GM18508 (cell line): Measurements from ENCODE around the gene GNB5.

Source experiments
- ATAC-seq: cut with Tn5 transposase; IDR thresholded peaks from one replicate; pipeline ENCODE4 v1.9.1; 2021; ENCODE audit warnings: moderate number of reproducible peaks; ENCODE audit not compliant: insufficient read depth, unreplicated experiment

The GNB5 gene

GRCh38 chr15:52117549-52117948 is 73.6 kb downstream of the GNB5 start:
- no peak for ATAC-seq

- no peak for ATAC-seq
These were observed 75.4 kb downstream of the GNB5 start for GRCh38 chr15:52115598-52116427.

- no peak for ATAC-seq
These were observed 76.7 kb downstream of the GNB5 start for GRCh38 chr15:52114261-52115055.

- ATAC-seq = no peak
These were observed 77.5 kb downstream of the GNB5 start for GRCh38 chr15:52113708-52114107.

- ATAC-seq = no peak
These were observed 78.0 kb downstream of the GNB5 start for GRCh38 chr15:52113235-52113634.

GRCh38 chr15:52112203-52112750 is 78.9 kb downstream of the GNB5 start:
- ATAC-seq = no peak

- no peak for ATAC-seq
These were observed 79.5 kb downstream of the GNB5 start for GRCh38 chr15:52111517-52112202.

- ATAC-seq = no peak
These were observed 81.4 kb downstream of the GNB5 start for GRCh38 chr15:52109559-52110451.

GRCh38 chr15:52107238-52107637 is 84.0 kb downstream of the GNB5 start:
- no peak for ATAC-seq

GRCh38 chr15:52106641-52107040 is 84.6 kb downstream of the GNB5 start:
- ATAC-seq = no peak

GRCh38 chr15:52105846-52106245 is 85.3 kb downstream of the GNB5 start:
- ATAC-seq = no peak

- no peak for ATAC-seq
These were observed 86.6 kb downstream of the GNB5 start for GRCh38 chr15:52104532-52105004.

GRCh38 chr15:52103217-52104207 is 87.7 kb downstream of the GNB5 start:
- ATAC-seq = no peak

- no peak for ATAC-seq
These were observed 88.7 kb downstream of the GNB5 start for GRCh38 chr15:52102463-52102862.

- no peak for ATAC-seq
These were observed 89.5 kb downstream of the GNB5 start for GRCh38 chr15:52101542-52102323.

GRCh38 chr15:52100807-52101442 is 90.3 kb downstream of the GNB5 start:
- ATAC-seq = no peak

- no peak for ATAC-seq
These were observed 91.4 kb downstream of the GNB5 start for GRCh38 chr15:52099651-52100272.
